Choroid plexus epithelial cell (primary cell): Measurements from ENCODE around the gene DYNC1I2.
"Not testable (repeated sequence)": the region's sequence is repeated elsewhere in the genome, so short reads cannot be mapped to it uniquely, and the experiment has no call there.

Experiments used
- DNase-seq: peaks from one replicate; pipeline ENCODE4 v3.0.0-alpha.2; 2010; ENCODE audit warnings: low read depth
- H3K4me3 ChIP-seq: 2 replicates; pipeline ENCODE4 v1.5.1; 2011; ENCODE audit warnings: low read depth, mild to moderate bottlenecking, control low read depth, low read length, moderate library complexity
- TF ChIP-seq, protein P1 (sequence below): conservative IDR thresholded peaks from 2 replicates; pipeline ENCODE4 v1.5.1; 2011; ENCODE audit warnings: low read depth, mild to moderate bottlenecking, control low read depth, inconsistent platforms, low read length, moderate library complexity

DYNC1I2 gene

DNA sequence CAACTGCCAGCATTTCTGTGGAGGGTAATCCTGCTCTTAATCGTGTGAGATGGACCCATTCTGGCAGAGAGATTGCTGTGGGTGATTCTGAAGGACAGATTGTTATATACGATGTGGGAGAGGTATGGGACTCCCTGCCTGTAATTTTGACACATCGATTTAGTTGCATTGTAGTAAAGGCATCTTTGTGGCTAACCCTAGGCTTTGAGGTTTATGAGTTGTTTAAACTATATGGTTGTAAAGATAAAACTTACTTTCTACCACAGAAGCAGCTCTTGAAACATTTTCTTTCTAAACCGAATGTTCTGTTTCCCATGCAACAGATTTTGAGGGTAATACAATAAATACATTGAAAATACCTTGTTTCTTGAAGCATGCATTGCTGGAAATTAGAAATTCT is 58.5 kb downstream of the DYNC1I2 start:
- no peak overlapping the region for H3K4me3 ChIP-seq
- no peak for DNase-seq
- TF ChIP-seq, protein P1, sequence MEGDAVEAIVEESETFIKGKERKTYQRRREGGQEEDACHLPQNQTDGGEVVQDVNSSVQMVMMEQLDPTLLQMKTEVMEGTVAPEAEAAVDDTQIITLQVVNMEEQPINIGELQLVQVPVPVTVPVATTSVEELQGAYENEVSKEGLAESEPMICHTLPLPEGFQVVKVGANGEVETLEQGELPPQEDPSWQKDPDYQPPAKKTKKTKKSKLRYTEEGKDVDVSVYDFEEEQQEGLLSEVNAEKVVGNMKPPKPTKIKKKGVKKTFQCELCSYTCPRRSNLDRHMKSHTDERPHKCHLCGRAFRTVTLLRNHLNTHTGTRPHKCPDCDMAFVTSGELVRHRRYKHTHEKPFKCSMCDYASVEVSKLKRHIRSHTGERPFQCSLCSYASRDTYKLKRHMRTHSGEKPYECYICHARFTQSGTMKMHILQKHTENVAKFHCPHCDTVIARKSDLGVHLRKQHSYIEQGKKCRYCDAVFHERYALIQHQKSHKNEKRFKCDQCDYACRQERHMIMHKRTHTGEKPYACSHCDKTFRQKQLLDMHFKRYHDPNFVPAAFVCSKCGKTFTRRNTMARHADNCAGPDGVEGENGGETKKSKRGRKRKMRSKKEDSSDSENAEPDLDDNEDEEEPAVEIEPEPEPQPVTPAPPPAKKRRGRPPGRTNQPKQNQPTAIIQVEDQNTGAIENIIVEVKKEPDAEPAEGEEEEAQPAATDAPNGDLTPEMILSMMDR, result no peak

DNA sequence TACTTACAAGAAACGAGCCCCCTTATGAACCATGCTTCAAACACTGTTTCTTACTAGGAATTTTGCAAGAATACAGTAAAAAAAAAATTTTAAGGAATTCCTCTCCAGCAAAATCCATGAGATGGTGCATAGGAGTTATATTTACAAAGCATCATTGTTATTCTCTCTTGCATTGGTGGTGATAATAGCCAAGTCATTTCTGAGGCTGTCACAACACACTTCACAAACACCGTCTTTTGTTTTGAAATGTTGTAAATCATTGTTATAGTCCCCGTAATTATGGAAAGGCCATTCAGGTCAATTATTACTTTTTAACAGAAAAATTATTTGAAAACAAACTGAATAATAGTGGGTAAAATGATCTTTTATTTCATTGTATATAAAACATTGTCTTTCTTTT is 60.1 kb downstream of the DYNC1I2 start:
- TF ChIP-seq, protein P1, result no peak
- no peak for DNase-seq

DNA sequence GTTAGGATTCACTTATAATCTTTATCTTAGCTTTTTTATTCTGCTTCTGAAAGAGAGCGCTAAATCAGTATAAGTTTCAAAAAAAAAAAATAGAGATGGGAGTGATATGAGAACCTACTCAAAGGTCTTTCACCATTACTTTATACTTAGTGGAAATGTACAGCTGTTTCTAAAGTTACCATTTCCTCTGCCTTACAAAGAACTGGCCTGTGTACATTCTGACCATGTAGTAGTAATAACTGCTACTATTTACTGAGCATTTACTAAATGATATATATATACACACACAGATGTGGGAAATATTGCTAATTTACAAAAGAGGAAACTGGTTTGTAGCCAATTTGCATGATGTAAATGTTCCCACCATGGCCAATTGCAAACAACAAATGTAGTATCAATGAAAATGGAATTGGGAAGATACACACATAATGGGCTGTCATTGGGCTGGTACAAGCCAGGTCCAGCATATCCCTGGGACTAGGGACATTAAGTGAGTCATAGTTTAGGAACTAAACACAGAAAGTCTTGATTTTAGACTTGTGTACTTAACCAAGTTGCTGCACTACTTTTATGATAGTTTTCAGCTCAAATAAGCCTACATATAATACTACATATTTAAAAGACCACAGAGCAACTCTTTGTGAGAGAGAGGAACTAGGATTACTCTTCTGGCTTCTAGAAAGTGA is 67.1 kb downstream of the DYNC1I2 start:
- H3K4me3 ChIP-seq, result no peak overlapping the region
- TF ChIP-seq, protein P1, result no peak
- DNase-seq, result peak; percentile 6

More for the DNA sequence above, 60.1 kb downstream of the DYNC1I2 start:
- no peak overlapping the region for H3K4me3 ChIP-seq

DNA sequence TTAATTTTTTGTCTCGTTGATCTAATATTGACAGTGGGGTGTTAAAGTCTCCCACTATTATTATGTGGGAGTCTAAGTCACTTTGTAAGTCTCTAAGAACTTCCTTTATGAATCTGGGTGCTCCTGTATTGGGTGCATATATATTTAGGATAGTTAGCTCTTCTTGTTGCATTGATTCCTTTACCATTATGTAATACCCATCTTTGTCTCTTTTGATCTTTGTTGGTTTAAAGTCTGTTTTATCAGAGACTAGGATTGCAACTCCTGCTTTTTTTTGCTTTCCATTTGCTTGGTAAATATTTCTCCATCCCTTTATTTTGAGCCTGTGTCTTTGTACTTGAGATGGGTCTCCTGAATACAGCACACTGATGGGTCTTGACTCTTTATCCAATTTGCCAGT is 71.5 kb downstream of the DYNC1I2 start:
- DNase-seq, result not testable (repeated sequence)

DNA sequence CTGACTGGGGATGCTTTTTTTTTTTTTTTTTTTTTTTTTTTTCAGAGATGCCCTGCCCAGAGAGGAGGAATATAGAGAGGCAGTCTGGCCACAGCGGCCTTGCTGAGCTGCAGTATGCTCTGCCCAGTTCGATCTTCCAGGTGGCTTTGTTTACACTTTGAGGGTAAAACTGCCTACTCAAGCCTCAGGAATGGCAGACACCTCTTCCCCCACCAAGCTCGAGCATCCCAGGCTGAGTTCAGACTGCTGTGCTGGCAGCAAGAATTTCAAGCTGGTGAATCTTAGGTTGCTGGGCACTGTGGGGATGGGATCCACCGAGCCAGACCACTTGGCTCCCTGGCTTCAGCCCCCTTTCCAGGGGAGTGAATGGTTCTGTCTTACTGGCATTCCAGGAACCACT is 73.9 kb downstream of the DYNC1I2 start:
- not testable (repeated sequence) for H3K4me3 ChIP-seq, DNase-seq

More for the DNA sequence above, 71.5 kb downstream of the DYNC1I2 start:
- H3K4me3 ChIP-seq, result not testable (repeated sequence)

DNA sequence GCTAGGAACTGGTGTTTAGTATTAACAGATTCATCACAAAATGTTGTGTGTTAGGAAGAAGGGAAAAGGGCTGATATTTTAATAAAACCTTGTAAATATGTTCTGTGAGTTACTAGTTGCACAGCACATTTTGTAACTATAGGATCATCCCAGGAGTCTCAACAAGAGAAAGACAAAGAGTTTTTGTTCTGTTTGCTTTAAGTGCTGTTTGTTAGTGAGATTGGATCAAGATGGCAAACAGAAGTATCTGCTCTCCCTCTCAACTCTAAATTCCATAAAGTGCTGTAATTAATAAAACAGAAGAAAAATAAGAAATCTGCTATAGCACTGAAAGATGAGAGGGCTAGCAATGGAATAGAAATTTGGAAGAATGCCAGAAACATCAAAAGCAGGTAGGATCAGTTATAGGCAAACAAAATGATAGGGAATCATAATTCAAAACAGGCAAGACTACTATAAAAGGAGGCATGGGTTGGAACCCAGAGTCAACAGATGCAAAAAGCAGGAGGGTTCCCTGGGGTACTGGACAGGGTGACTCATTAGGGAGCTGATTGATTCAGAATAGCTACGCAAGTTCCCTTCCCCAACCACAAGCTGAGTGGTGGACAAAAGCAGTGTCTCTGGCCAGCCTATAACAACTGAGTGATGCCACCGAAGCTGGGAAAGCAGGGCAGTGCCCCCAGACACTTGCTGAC is 75.8 kb downstream of the DYNC1I2 start:
- no peak overlapping the region for H3K4me3 ChIP-seq
- TF ChIP-seq, protein P1, result no peak
- peak; percentile 57 for DNase-seq

DNA sequence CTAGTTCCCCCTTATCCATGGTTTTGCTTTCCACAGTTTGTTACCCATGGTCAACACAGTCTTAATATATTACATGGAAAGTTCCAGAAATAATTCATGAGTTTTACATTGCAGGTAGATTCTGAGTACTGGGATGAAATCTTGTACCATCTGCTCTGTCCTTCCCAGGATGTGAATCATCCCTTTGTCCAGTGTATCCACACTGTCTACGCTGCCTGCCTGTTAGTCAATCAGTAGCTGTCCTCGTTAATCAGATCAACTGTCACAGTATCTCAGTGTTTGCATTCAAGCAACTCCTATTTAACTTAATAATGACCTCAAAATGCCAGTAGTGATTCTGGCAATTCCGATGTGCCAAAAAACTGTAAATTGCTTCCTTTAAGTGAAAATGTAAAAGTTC is 76.3 kb downstream of the DYNC1I2 start:
- H3K4me3 ChIP-seq, result no peak overlapping the region
- TF ChIP-seq, protein P1, result no peak
- DNase-seq, result peak; percentile 13

DNA sequence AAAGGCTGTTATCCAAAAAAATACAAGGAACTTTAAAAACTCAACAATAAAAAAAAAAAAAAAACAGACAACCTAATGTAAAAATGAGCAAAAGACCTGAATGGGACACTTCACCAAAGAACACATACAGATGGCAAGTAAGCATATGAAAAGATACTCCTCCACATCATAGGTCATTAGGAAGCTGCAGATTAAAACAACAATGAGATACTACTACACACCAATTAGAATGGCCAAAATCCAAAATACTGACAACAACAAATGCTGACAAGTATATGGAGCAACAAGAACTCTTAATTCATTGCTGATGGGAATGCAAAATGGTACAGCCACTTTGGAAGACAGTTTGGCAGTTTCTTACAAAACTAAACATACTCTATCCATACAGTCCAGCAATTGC is 84.2 kb downstream of the DYNC1I2 start:
- no peak overlapping the region for H3K4me3 ChIP-seq
- no peak for DNase-seq
- TF ChIP-seq, protein P1, result no peak
